Measurements from ENCODE around the gene ADGRA3. TPM values are rescaled to one million over a fixed set of nuclear protein-coding genes. Genes with fewer than 3 reads are reported as not detected.

ADGRA3 gene
- total RNA-seq, 1 experiment from 2014 or later: 56.5 TPM

DNA sequence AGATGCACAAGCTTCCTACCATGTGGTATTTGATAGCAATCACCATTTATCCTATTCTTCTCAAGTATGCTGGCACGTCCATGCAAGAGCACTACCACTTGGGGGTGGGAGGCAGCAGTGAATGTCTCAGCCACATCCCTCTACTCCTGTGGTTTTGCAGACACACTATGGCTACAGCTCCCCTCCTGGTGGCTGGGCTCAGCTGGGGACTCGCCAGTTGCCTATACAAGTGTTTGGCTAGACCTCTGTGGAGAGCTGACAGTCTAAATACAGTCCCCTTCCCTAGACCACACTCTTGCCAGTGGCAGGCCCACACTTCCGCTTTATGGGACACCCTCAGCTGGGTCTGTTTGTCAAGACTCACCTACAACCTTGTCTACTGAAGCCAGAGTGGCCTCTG, 53.2 kb downstream of the ADGRA3 start:
- H2BK5ac ChIP-seq (ENCODE audit: insufficient read length, low read length): no peak overlapping the region
- Mint-ChIP-seq H3K4me3 (no peak overlapping the region), H3K4me1 (peaks cover 34% of the 10 kb centered on the region in 2 experiments), H3K27ac (peak overlapping the region in 1 of 3 experiments; percentile 50; a peak in 1 of 7 replicates), H3K27me3 (ENCODE audit: low read depth) (no peaks in the 10 kb centered on the region), H3K36me3 (ENCODE audit: insufficient read depth in 1 of 3, low read depth in 3 of 3) (peaks cover 19 to 26% (median 21%) of the 10 kb centered on the region in 3 experiments), H3K9me3 (no peaks in the 10 kb centered on the region; a peak in 1 of 5 replicates)
- WGBS (ENCODE audit: extremely low coverage, insufficient read length, low lambda C conversion rate): no CpG with 5 or more reads among the region's 3 CpGs
- H3K4ac ChIP-seq (ENCODE audit: low read depth, low read length): no peak overlapping the region
- H3K79me1 ChIP-seq (ENCODE audit: insufficient read depth, low read depth, low read length, poor library complexity, severe bottlenecking): no peaks in the 10 kb centered on the region
- H2BK12ac ChIP-seq (ENCODE audit: insufficient read length, low read depth, low read length): no peak overlapping the region
- H2BK20ac ChIP-seq (ENCODE audit: low read depth, low read length, poor library complexity, severe bottlenecking): no peak overlapping the region
- H2AFZ ChIP-seq (ENCODE audit: low read length): no peak overlapping the region
- no peak overlapping the region for H3K56ac ChIP-seq (ENCODE audit: insufficient read length, low read depth, low read length)
- TF ChIP-seq, protein P1, sequence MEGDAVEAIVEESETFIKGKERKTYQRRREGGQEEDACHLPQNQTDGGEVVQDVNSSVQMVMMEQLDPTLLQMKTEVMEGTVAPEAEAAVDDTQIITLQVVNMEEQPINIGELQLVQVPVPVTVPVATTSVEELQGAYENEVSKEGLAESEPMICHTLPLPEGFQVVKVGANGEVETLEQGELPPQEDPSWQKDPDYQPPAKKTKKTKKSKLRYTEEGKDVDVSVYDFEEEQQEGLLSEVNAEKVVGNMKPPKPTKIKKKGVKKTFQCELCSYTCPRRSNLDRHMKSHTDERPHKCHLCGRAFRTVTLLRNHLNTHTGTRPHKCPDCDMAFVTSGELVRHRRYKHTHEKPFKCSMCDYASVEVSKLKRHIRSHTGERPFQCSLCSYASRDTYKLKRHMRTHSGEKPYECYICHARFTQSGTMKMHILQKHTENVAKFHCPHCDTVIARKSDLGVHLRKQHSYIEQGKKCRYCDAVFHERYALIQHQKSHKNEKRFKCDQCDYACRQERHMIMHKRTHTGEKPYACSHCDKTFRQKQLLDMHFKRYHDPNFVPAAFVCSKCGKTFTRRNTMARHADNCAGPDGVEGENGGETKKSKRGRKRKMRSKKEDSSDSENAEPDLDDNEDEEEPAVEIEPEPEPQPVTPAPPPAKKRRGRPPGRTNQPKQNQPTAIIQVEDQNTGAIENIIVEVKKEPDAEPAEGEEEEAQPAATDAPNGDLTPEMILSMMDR (conservative IDR thresholded peaks at IDR 0.05): no peak; the same call in 2 of the 3 replicates
- H4K5ac ChIP-seq (ENCODE audit: insufficient read length, low read depth, low read length): no peak overlapping the region
- no peaks in the 10 kb centered on the region; the same call in 1 of the 2 replicates for H3K4me1 ChIP-seq (ENCODE audit: insufficient read depth, low read length)
- no peak overlapping the region for H3K4me2 ChIP-seq (ENCODE audit: insufficient read depth, insufficient read length, low read length)
- no peaks in the 10 kb centered on the region for H3K27me3 ChIP-seq (ENCODE audit: insufficient read depth, low read length)
- no peak overlapping the region for H2AK5ac ChIP-seq (ENCODE audit: insufficient read length, low read length)
- no peak overlapping the region for H3K9ac ChIP-seq (ENCODE audit: extremely low read depth, insufficient read length, low read length)
- no peak overlapping the region for H2BK15ac ChIP-seq (ENCODE audit: low read depth, low read length)
- H3K23ac ChIP-seq (ENCODE audit: insufficient read length, low read depth, low read length): no peak overlapping the region
- H3K27ac ChIP-seq (ENCODE audit: insufficient read length, low read depth, low read length): no peak overlapping the region
- no peaks in the 10 kb centered on the region for H3K23me2 ChIP-seq (ENCODE audit: insufficient read length, low read depth, low read length, poor library complexity, severe bottlenecking)
- H4K8ac ChIP-seq (replicated peaks; ENCODE audit: insufficient read length, low read depth, low read length): no peak overlapping the region
- no peak overlapping the region for H3K18ac ChIP-seq (ENCODE audit: insufficient read length, low read depth, low read length)
- no peak overlapping the region for H2BK120ac ChIP-seq (ENCODE audit: low read depth, low read length, poor library complexity, severe bottlenecking)
- H3T11ph ChIP-seq (ENCODE audit: low read length): no peak overlapping the region
- H4K20me1 ChIP-seq (ENCODE audit: control insufficient read depth, insufficient read depth, insufficient read length): no peaks in the 10 kb centered on the region
- no peak overlapping the region for H4K91ac ChIP-seq (ENCODE audit: insufficient read length, low read depth, low read length)
- DNase-seq: peak; percentile 39
- no peaks in the 10 kb centered on the region for H3K9me3 ChIP-seq (ENCODE audit: control insufficient read depth, low read depth, low read length)
- no peak overlapping the region for H3K14ac ChIP-seq (ENCODE audit: insufficient read depth, low read length)
- no peaks in the 10 kb centered on the region for H3K79me2 ChIP-seq (ENCODE audit: insufficient read depth, low read length)

Data from H9 (cell line).